Duodenal mucosa (tissue), 2 donors: Measurements from ENCODE around the gene CDC42.

ENCODE experiments used
- H3K27ac ChIP-seq: one replicate; pipeline ENCODE4 v1.7.0; 2013; ENCODE audit warnings: low read depth, low read length
- H3K27me3 ChIP-seq, 2 donors: one replicate each; pipeline ENCODE4 v1.7.0; 2013; ENCODE audit warnings: low read length in 2 of 2, control low read depth in 1 of 2; ENCODE audit not compliant: insufficient read depth in 2 of 2, control insufficient read depth in 1 of 2
- H3K36me3 ChIP-seq, 2 donors: one replicate each; pipeline ENCODE4 v1.7.0; 2013; ENCODE audit warnings: low read length in 2 of 2, control low read depth in 1 of 2; ENCODE audit not compliant: insufficient read depth in 2 of 2, control insufficient read depth in 1 of 2
- H3K4me1 ChIP-seq, 2 donors: one replicate each; pipeline ENCODE4 v1.7.0; 2013; ENCODE audit warnings: low read length in 2 of 2, control low read depth in 1 of 2; ENCODE audit not compliant: insufficient read depth in 2 of 2, control insufficient read depth in 1 of 2
- H3K4me3 ChIP-seq, 2 donors: one replicate each; pipeline ENCODE4 v1.7.0; 2013; ENCODE audit warnings: low read length in 2 of 2, low read depth in 1 of 2
- H3K9ac ChIP-seq, 2 donors: one replicate each; pipeline ENCODE4 v1.7.0; 2013; ENCODE audit warnings: low read length in 2 of 2, low read depth in 1 of 2
- H3K9me3 ChIP-seq, 2 donors: one replicate each; pipeline ENCODE4 v1.7.0; 2013; ENCODE audit warnings: low read length in 2 of 2, control low read depth in 1 of 2; ENCODE audit not compliant: control insufficient read depth in 1 of 2

The CDC42 gene

DNA sequence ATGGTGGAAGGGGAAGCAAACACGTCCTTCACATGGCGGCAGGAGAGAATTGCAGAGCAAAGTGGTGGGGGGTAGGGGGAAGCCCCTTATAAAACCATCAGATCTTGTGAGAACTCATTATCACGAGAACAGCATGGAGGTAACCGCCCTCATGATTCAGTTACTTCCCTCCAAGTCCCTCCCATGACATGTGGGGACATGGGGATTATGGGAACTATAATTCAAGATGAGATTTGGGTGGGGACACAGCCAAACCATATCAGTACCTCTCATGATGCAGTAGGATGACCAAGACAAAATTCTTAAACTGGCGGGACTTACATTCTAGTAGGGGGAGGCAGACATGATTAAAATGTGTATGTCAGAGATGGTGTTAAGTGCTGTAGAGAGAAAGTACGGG lies 51.6 kb downstream of the CDC42 start:
- no peak overlapping the region for H3K27ac ChIP-seq
- peaks cover 0 to 7% of the 10 kb centered on the region in 2 donors for H3K4me1 ChIP-seq
- no peaks in the 10 kb centered on the region for H3K9me3 ChIP-seq
- no peaks in the 10 kb centered on the region for H3K27me3 ChIP-seq
- no peak overlapping the region for H3K9ac ChIP-seq
- H3K36me3 ChIP-seq = peaks cover 6 to 28% of the 10 kb centered on the region in 2 donors
- H3K4me3 ChIP-seq = no peak overlapping the region

DNA sequence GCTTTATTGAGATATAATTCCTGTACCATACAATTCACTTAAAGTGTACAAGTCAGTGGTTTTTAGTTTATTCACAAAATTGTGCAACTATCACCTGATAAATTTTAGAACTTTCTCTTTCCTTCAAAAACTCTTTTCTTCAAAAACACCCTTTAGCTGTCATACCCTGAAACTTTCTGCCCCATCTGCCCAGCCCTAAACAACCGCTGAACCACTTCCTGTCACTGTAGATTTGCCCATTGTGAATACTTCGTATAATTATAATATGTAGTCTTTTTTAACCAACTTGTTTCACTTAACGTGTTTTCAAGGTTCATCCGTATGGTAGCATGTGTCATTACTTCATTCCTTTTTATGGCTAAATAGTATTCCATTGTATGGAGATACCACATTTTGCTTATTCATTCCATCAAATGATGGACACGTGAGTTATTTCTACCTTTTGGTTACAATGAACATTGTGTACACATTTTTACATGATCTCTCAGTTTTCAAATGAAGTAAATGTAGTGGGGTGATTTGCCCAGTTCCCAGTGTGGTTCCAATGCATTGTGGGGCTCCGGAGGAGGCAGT lies 52.4 kb downstream of the CDC42 start:
- Histone ChIP-seq H3K27ac (no peak overlapping the region), H3K27me3 (no peaks in the 10 kb centered on the region), H3K9ac (no peak overlapping the region), H3K36me3 (peaks cover 6 to 35% of the 10 kb centered on the region in 2 donors), H3K4me3 (no peak overlapping the region), H3K9me3 (no peaks in the 10 kb centered on the region), H3K4me1 (peaks cover 0 to 9% of the 10 kb centered on the region in 2 donors)

- Histone ChIP-seq H3K4me1 (peaks cover 0 to 9% of the 10 kb centered on the region in 2 donors), H3K9ac (no peak overlapping the region), H3K27ac (no peak overlapping the region), H3K36me3 (peaks cover 6 to 29% of the 10 kb centered on the region in 2 donors), H3K27me3 (no peaks in the 10 kb centered on the region), H3K9me3 (no peaks in the 10 kb centered on the region), H3K4me3 (no peak overlapping the region)
Measured at GRCh38 chr1:22105611-22106207, 53.2 kb downstream of the CDC42 start.

GRCh38 chr1:22107126-22107525 lies 54.6 kb downstream of the CDC42 start:
- H3K36me3 ChIP-seq = peaks cover 13 to 36% of the 10 kb centered on the region in 2 donors
- no peak overlapping the region for H3K27ac ChIP-seq
- H3K27me3 ChIP-seq = no peaks in the 10 kb centered on the region
- H3K4me3 ChIP-seq = no peak overlapping the region
- peaks cover 0 to 14% of the 10 kb centered on the region in 2 donors for H3K4me1 ChIP-seq
- H3K9ac ChIP-seq = no peak overlapping the region
- H3K9me3 ChIP-seq = no peaks in the 10 kb centered on the region

DNA sequence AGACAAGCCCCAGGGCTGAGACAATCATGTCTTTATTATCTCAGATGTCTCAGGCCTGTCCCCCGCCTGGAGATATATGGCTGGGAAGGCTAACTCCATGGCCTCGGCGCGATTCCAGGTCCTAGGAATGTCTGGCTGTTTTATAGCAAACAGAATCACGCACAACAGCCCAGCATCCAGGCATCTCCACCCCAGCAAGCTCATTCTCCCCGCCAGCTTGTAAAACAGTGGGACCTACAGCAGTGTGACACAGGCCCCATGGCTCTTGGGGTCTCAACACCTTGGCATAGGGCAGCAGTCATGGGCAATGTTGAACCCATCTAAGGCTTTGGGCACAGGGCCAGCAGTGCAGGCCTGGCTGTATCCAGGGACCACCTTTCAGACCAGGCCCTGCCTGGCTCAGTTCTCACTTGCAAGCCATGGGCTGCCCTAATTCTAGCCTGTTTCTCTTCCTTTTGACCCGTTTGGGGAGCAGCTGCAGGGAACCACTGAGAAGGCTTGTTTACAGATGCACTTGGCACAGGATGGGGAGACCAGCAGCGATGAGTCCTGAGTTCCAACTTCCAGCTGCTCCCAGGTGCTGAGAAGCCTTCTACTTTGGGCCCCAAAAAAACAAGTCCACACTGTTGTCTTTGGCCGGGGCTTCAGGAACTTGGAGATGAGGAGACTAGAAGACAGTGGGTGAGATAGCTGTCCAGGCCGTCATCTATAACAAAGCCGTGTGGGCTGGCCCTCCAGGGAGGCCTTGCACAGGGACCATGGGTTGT lies 56.0 kb downstream of the CDC42 start:
- no peaks in the 10 kb centered on the region for H3K27me3 ChIP-seq
- no peaks in the 10 kb centered on the region for H3K9me3 ChIP-seq
- no peak overlapping the region for H3K4me3 ChIP-seq
- peaks cover 0 to 14% of the 10 kb centered on the region in 2 donors for H3K4me1 ChIP-seq
- H3K27ac ChIP-seq = no peak overlapping the region
- no peak overlapping the region for H3K9ac ChIP-seq
- H3K36me3 ChIP-seq = peaks cover 13 to 47% of the 10 kb centered on the region in 2 donors

- H3K9ac ChIP-seq = no peak overlapping the region
- H3K27me3 ChIP-seq = no peaks in the 10 kb centered on the region
- H3K4me3 ChIP-seq = no peak overlapping the region
- H3K36me3 ChIP-seq = peaks cover 13 to 56% of the 10 kb centered on the region in 2 donors
- no peaks in the 10 kb centered on the region for H3K9me3 ChIP-seq
- H3K27ac ChIP-seq = no peak overlapping the region
- peaks cover 13 to 27% of the 10 kb centered on the region in 2 donors for H3K4me1 ChIP-seq
Measured at GRCh38 chr1:22110016-22110415, 57.5 kb downstream of the CDC42 start.

DNA sequence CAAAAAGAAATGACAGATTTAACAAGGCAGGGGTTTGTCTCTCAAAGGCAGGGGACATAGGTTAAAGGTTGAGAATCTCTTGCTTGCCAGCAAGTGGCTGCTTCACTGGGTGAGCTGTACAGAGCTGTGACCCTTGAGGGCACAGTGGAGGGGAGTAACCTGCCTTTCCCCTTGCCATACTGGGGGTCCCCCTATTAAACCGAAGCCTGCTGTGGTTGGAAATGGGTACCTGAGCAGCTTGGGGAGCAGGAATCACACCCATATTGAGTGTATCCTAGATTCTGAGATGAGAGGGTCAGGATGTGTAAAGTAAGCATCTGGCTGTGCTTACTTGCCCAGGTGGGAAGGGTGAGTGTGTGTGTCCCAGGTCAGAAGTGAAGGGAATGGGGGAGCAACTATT lies 58.6 kb downstream of the CDC42 start:
- H3K9me3 ChIP-seq = no peaks in the 10 kb centered on the region
- no peak overlapping the region for H3K27ac ChIP-seq
- no peak overlapping the region for H3K4me3 ChIP-seq
- no peaks in the 10 kb centered on the region for H3K27me3 ChIP-seq
- no peak overlapping the region for H3K9ac ChIP-seq
- H3K36me3 ChIP-seq = peaks cover 13 to 55% of the 10 kb centered on the region in 2 donors
- H3K4me1 ChIP-seq = peaks cover 18 to 33% of the 10 kb centered on the region in 2 donors

DNA sequence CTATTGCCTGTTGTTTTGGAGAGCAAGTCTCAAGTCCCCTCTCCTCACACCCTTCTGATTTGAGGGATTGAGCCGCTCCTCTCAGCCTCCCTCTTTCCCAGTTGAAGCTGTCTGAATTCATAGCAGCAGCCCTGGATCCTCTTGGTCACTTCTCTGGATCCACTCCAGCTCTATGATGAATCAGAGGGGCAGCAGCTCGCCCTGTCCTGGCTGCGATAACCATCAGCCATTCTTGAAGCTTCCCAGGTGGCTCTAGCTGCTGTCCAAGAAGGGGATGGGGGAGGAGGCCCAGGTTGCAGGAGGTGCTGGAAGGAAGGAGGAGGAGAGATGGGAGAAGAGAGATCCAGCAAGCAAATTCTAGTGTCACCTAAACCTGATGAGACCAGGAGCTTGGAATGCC lies 59.1 kb downstream of the CDC42 start:
- Histone ChIP-seq H3K27ac (no peak overlapping the region), H3K4me1 (peaks cover 18 to 33% of the 10 kb centered on the region in 2 donors), H3K27me3 (no peaks in the 10 kb centered on the region), H3K9me3 (no peaks in the 10 kb centered on the region), H3K9ac (no peak overlapping the region), H3K36me3 (peaks cover 13 to 53% of the 10 kb centered on the region in 2 donors), H3K4me3 (no peak overlapping the region)

DNA sequence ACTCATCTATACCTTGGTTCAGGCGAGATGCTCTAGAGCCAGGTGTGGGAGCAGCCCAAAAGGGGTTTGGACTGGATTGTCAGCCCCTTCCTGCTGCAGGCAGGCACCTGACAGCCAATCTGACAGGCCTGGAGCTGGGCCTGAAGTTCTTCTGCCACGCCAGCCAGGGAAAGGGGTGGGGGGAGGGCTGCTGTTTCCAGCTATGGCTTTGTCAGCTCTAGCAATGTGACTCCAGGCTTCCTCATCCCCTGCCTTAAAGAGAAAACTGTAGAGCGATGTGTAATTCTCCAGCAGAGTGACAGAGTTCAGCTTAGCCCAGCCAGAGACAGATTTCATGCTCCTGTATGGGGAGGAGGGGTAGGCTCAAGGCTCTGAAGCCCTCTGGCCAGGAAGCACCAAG lies 60.0 kb downstream of the CDC42 start:
- Histone ChIP-seq H3K9me3 (no peaks in the 10 kb centered on the region), H3K4me1 (peaks cover 26 to 33% of the 10 kb centered on the region in 2 donors), H3K27ac (no peak overlapping the region), H3K36me3 (peaks cover 13 to 47% of the 10 kb centered on the region in 2 donors), H3K27me3 (no peaks in the 10 kb centered on the region), H3K4me3 (no peak overlapping the region), H3K9ac (no peak overlapping the region)
